ENCODE measurements around the gene TANGO6. TPM values are rescaled to one million over a fixed set of nuclear protein-coding genes. Genes with fewer than 3 reads are reported as not detected.

Gene TANGO6
- total and polyA plus RNA-seq, 10 of the 15 experiments (the other 5 are each of a cell fraction or from before 2014, with no cell fraction given) = 1.1 to 20.6 (median 11.0) TPM

GRCh38 chr16:69077251-69077650 lies 233.9 kb downstream of the TANGO6 start:
- no peak overlapping the region for H3K27ac ChIP-seq (ENCODE audit: control insufficient read depth, insufficient read depth)
- H3K9me3 ChIP-seq (replicated peaks; ENCODE audit: control insufficient read depth, insufficient read depth, low read length) = no peaks in the 10 kb centered on the region
- in situ Hi-C loops (cut with MboI) = no loop called here
- H3K9ac ChIP-seq (ENCODE audit: control insufficient read depth, insufficient read depth, low read length) = no peak overlapping the region
- ChIA-PET RAD21 (ENCODE audit: unreplicated experiment) (no interaction called here), POLR2A (no interaction called here), CTCF (interaction anchor here (0.6 kb wide), 1 partner anchor 8 kb away, joined by 3 read pairs; no protein-coding TSS in a partner anchor), SMC1A (ENCODE audit: uncharacterized antibody, unreplicated experiment) (no interaction called here)
- H3K79me2 ChIP-seq (ENCODE audit: control insufficient read depth, insufficient read depth, low read length) = no peaks in the 10 kb centered on the region
- H3K4me1 ChIP-seq (ENCODE audit: control insufficient read depth, insufficient read depth, low read length) = no peaks in the 10 kb centered on the region
- no peaks in the 10 kb centered on the region for H3K27me3 ChIP-seq (replicated peaks in 1 of 2; ENCODE audit: control insufficient read depth in 2 of 2, insufficient read depth in 2 of 2, low read length in 1 of 2)
- H2AFZ ChIP-seq (ENCODE audit: control insufficient read depth, low read depth, low read length) = no peak overlapping the region
- FAIRE-seq (no peak), ATAC-seq (no peak), DNase-seq (ENCODE audit: low read depth, low spot score) (no peak)
- intact Hi-C loops (cut with micrococcal nuclease; ENCODE audit: unreplicated experiment) = no loop called here
- 22% methylated on average over 4 of the region's 4 CpGs for WGBS (ENCODE audit: insufficient coverage, insufficient replicate concordance, low lambda C conversion rate, missing lambda C conversion rate)
- H3K36me3 ChIP-seq (ENCODE audit: control insufficient read depth in 2 of 2, insufficient read depth in 2 of 2, low read length in 1 of 2) = no peaks in the 10 kb centered on the region
- no peaks in the 10 kb centered on the region for H4K20me1 ChIP-seq (ENCODE audit: control insufficient read depth, insufficient read depth)
- BruUV-seq (replicated peaks) = no TSS peak
- no peak overlapping the region for H3K4me3 ChIP-seq
- H3K4me2 ChIP-seq (ENCODE audit: control insufficient read depth, insufficient read depth) = no peak overlapping the region
- TF ChIP-seq NFIC (IDR thresholded peaks at IDR 0.05; ENCODE audit: low read depth, low read length) (no peak), ATF7 (IDR thresholded peaks at IDR 0.05; ENCODE audit: low read depth) (no peak), ZNF217 (IDR thresholded peaks at IDR 0.05) (no peak), EP300 (IDR thresholded peaks at IDR 0.05; ENCODE audit: borderline replicate concordance in 1 of 2, control insufficient read depth in 1 of 2, low read depth in 2 of 2, low read length in 2 of 2) (no peak), GATAD2B (conservative IDR thresholded peaks at IDR 0.05; ENCODE audit: low read depth) (no peak), PAX5 (IDR thresholded peaks at IDR 0.05; ENCODE audit: borderline replicate concordance, low read depth, low read length) (no peak), NR2C2 (IDR thresholded peaks at IDR 0.05; ENCODE audit: borderline replicate concordance, control insufficient read depth, insufficient read length, low read depth) (no peak), RAD51 (IDR thresholded peaks at IDR 0.05) (no peak), CEBPB (IDR thresholded peaks at IDR 0.05; ENCODE audit: borderline replicate concordance in 1 of 2, low read depth in 2 of 2, low read length in 2 of 2) (no peak)
- TF ChIP-seq, protein P1, sequence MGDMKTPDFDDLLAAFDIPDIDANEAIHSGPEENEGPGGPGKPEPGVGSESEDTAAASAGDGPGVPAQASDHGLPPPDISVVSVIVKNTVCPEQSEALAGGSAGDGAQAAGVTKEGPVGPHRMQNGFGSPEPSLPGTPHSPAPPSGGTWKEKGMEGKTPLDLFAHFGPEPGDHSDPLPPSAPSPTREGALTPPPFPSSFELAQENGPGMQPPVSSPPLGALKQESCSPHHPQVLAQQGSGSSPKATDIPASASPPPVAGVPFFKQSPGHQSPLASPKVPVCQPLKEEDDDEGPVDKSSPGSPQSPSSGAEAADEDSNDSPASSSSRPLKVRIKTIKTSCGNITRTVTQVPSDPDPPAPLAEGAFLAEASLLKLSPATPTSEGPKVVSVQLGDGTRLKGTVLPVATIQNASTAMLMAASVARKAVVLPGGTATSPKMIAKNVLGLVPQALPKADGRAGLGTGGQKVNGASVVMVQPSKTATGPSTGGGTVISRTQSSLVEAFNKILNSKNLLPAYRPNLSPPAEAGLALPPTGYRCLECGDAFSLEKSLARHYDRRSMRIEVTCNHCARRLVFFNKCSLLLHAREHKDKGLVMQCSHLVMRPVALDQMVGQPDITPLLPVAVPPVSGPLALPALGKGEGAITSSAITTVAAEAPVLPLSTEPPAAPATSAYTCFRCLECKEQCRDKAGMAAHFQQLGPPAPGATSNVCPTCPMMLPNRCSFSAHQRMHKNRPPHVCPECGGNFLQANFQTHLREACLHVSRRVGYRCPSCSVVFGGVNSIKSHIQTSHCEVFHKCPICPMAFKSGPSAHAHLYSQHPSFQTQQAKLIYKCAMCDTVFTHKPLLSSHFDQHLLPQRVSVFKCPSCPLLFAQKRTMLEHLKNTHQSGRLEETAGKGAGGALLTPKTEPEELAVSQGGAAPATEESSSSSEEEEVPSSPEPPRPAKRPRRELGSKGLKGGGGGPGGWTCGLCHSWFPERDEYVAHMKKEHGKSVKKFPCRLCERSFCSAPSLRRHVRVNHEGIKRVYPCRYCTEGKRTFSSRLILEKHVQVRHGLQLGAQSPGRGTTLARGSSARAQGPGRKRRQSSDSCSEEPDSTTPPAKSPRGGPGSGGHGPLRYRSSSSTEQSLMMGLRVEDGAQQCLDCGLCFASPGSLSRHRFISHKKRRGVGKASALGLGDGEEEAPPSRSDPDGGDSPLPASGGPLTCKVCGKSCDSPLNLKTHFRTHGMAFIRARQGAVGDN (IDR thresholded peaks at IDR 0.05) = no peak
- TF ChIP-seq, protein P2, sequence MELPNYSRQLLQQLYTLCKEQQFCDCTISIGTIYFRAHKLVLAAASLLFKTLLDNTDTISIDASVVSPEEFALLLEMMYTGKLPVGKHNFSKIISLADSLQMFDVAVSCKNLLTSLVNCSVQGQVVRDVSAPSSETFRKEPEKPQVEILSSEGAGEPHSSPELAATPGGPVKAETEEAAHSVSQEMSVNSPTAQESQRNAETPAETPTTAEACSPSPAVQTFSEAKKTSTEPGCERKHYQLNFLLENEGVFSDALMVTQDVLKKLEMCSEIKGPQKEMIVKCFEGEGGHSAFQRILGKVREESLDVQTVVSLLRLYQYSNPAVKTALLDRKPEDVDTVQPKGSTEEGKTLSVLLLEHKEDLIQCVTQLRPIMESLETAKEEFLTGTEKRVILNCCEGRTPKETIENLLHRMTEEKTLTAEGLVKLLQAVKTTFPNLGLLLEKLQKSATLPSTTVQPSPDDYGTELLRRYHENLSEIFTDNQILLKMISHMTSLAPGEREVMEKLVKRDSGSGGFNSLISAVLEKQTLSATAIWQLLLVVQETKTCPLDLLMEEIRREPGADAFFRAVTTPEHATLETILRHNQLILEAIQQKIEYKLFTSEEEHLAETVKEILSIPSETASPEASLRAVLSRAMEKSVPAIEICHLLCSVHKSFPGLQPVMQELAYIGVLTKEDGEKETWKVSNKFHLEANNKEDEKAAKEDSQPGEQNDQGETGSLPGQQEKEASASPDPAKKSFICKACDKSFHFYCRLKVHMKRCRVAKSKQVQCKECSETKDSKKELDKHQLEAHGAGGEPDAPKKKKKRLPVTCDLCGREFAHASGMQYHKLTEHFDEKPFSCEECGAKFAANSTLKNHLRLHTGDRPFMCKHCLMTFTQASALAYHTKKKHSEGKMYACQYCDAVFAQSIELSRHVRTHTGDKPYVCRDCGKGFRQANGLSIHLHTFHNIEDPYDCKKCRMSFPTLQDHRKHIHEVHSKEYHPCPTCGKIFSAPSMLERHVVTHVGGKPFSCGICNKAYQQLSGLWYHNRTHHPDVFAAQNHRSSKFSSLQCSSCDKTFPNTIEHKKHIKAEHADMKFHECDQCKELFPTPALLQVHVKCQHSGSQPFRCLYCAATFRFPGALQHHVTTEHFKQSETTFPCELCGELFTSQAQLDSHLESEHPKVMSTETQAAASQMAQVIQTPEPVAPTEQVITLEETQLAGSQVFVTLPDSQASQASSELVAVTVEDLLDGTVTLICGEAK (IDR thresholded peaks at IDR 0.05; ENCODE audit: borderline replicate concordance) = no peak
- TF ChIP-seq, protein P3, sequence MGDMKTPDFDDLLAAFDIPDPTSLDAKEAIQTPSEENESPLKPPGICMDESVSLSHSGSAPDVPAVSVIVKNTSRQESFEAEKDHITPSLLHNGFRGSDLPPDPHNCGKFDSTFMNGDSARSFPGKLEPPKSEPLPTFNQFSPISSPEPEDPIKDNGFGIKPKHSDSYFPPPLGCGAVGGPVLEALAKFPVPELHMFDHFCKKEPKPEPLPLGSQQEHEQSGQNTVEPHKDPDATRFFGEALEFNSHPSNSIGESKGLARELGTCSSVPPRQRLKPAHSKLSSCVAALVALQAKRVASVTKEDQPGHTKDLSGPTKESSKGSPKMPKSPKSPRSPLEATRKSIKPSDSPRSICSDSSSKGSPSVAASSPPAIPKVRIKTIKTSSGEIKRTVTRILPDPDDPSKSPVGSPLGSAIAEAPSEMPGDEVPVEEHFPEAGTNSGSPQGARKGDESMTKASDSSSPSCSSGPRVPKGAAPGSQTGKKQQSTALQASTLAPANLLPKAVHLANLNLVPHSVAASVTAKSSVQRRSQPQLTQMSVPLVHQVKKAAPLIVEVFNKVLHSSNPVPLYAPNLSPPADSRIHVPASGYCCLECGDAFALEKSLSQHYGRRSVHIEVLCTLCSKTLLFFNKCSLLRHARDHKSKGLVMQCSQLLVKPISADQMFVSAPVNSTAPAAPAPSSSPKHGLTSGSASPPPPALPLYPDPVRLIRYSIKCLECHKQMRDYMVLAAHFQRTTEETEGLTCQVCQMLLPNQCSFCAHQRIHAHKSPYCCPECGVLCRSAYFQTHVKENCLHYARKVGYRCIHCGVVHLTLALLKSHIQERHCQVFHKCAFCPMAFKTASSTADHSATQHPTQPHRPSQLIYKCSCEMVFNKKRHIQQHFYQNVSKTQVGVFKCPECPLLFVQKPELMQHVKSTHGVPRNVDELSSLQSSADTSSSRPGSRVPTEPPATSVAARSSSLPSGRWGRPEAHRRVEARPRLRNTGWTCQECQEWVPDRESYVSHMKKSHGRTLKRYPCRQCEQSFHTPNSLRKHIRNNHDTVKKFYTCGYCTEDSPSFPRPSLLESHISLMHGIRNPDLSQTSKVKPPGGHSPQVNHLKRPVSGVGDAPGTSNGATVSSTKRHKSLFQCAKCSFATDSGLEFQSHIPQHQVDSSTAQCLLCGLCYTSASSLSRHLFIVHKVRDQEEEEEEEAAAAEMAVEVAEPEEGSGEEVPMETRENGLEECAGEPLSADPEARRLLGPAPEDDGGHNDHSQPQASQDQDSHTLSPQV (IDR thresholded peaks at IDR 0.05) = no peak
